Measurements from ENCODE around the gene SASH1.

- TF ChIP-seq PRDM4 (tag by site-specific recombination; IDR thresholded peaks at IDR 0.05), result no peak
- no peak for TF ChIP-seq ZSCAN30 (tag by site-specific recombination; IDR thresholded peaks at IDR 0.05)
- TF ChIP-seq ZNF37A (tag by site-specific recombination; IDR thresholded peaks at IDR 0.05), result no peak
- TF ChIP-seq ZNF121 (tag by site-specific recombination; IDR thresholded peaks at IDR 0.05), result no peak
- TF ChIP-seq, protein P1, sequence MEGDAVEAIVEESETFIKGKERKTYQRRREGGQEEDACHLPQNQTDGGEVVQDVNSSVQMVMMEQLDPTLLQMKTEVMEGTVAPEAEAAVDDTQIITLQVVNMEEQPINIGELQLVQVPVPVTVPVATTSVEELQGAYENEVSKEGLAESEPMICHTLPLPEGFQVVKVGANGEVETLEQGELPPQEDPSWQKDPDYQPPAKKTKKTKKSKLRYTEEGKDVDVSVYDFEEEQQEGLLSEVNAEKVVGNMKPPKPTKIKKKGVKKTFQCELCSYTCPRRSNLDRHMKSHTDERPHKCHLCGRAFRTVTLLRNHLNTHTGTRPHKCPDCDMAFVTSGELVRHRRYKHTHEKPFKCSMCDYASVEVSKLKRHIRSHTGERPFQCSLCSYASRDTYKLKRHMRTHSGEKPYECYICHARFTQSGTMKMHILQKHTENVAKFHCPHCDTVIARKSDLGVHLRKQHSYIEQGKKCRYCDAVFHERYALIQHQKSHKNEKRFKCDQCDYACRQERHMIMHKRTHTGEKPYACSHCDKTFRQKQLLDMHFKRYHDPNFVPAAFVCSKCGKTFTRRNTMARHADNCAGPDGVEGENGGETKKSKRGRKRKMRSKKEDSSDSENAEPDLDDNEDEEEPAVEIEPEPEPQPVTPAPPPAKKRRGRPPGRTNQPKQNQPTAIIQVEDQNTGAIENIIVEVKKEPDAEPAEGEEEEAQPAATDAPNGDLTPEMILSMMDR (tag by site-specific recombination; IDR thresholded peaks at IDR 0.05), result no peak
- TF ChIP-seq ZNF677 (tag by site-specific recombination; IDR thresholded peaks at IDR 0.05), result no peak
- TF ChIP-seq, protein P2, sequence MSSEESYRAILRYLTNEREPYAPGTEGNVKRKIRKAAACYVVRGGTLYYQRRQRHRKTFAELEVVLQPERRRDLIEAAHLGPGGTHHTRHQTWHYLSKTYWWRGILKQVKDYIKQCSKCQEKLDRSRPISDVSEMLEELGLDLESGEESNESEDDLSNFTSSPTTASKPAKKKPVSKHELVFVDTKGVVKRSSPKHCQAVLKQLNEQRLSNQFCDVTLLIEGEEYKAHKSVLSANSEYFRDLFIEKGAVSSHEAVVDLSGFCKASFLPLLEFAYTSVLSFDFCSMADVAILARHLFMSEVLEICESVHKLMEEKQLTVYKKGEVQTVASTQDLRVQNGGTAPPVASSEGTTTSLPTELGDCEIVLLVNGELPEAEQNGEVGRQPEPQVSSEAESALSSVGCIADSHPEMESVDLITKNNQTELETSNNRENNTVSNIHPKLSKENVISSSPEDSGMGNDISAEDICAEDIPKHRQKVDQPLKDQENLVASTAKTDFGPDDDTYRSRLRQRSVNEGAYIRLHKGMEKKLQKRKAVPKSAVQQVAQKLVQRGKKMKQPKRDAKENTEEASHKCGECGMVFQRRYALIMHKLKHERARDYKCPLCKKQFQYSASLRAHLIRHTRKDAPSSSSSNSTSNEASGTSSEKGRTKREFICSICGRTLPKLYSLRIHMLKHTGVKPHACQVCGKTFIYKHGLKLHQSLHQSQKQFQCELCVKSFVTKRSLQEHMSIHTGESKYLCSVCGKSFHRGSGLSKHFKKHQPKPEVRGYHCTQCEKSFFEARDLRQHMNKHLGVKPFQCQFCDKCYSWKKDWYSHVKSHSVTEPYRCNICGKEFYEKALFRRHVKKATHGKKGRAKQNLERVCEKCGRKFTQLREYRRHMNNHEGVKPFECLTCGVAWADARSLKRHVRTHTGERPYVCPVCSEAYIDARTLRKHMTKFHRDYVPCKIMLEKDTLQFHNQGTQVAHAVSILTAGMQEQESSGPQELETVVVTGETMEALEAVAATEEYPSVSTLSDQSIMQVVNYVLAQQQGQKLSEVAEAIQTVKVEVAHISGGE (tag by site-specific recombination; conservative IDR thresholded peaks at IDR 0.05; ENCODE audit: low read depth), result no peak
- no peak for TF ChIP-seq ZNF623 (tag by site-specific recombination; IDR thresholded peaks at IDR 0.05)
- TF ChIP-seq ZNF626 (tag by site-specific recombination; IDR thresholded peaks at IDR 0.05), result no peak
- TF ChIP-seq, protein P3, sequence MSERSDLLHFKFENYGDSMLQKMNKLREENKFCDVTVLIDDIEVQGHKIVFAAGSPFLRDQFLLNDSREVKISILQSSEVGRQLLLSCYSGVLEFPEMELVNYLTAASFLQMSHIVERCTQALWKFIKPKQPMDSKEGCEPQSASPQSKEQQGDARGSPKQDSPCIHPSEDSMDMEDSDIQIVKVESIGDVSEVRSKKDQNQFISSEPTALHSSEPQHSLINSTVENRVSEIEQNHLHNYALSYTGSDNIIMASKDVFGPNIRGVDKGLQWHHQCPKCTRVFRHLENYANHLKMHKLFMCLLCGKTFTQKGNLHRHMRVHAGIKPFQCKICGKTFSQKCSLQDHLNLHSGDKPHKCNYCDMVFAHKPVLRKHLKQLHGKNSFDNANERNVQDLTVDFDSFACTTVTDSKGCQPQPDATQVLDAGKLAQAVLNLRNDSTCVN (tag by site-specific recombination; optimal IDR thresholded peaks at IDR 0.05), result no peak
- TF ChIP-seq ZNF707 (tag by site-specific recombination; IDR thresholded peaks at IDR 0.05), result no peak
Observed at GRCh38 chr6:148502083-148502772, 159.6 kb downstream of the SASH1 start.

Measured in HEK293 (cell line).